H9 (cell line): ENCODE data around the gene WEE2. TPM values are rescaled to one million over a fixed set of nuclear protein-coding genes. Genes with fewer than 3 reads are reported as not detected.

Experiments used
- DNase-seq: peaks from one replicate; pipeline ENCODE4 v3.0.0-alpha.2; 2017
- H2AFZ ChIP-seq: one replicate; pipeline ENCODE4 v1.6.1; 2013; ENCODE audit warnings: mild to moderate bottlenecking, low read length, control low read depth, moderate library complexity
- H2AK5ac ChIP-seq: 2 replicates; pipeline ENCODE4 v1.6.1; 2013; ENCODE audit warnings: low read length, control low read depth, mixed read lengths; ENCODE audit not compliant: insufficient read length
- H2BK120ac ChIP-seq: one replicate; pipeline ENCODE4 v1.6.1; 2013; ENCODE audit warnings: low read depth, mild to moderate bottlenecking, low read length, control low read depth, inconsistent platforms; ENCODE audit not compliant: poor library complexity, severe bottlenecking
- H2BK12ac ChIP-seq: 2 replicates; pipeline ENCODE4 v1.6.1; 2013; ENCODE audit warnings: low read length, control low read depth, mixed read lengths, low read depth; ENCODE audit not compliant: insufficient read length
- H2BK15ac ChIP-seq: 2 replicates; pipeline ENCODE4 v1.6.1; 2013; ENCODE audit warnings: low read depth, low read length, control low read depth
- H2BK20ac ChIP-seq: one replicate; pipeline ENCODE4 v1.6.1; 2013; ENCODE audit warnings: low read depth, mild to moderate bottlenecking, low read length, control low read depth, inconsistent platforms; ENCODE audit not compliant: poor library complexity, severe bottlenecking
- H2BK5ac ChIP-seq: 2 replicates; pipeline ENCODE4 v1.6.1; 2013; ENCODE audit warnings: low read length, control low read depth, mixed read lengths; ENCODE audit not compliant: insufficient read length
- H3K14ac ChIP-seq: 2 replicates; pipeline ENCODE4 v1.6.1; 2013; ENCODE audit warnings: low read length, control low read depth; ENCODE audit not compliant: insufficient read depth
- H3K18ac ChIP-seq: 2 replicates; pipeline ENCODE4 v1.6.1; 2013; ENCODE audit warnings: low read depth, mild to moderate bottlenecking, mixed read lengths, low read length, control low read depth; ENCODE audit not compliant: insufficient read length
- H3K23ac ChIP-seq: 2 replicates; pipeline ENCODE4 v1.6.1; 2013; ENCODE audit warnings: low read length, control low read depth, mixed read lengths, low read depth; ENCODE audit not compliant: insufficient read length
- H3K23me2 ChIP-seq: 2 replicates; pipeline ENCODE4 v1.6.1; 2013; ENCODE audit warnings: low read depth, mild to moderate bottlenecking, mixed read lengths, low read length, control low read depth; ENCODE audit not compliant: insufficient read length, poor library complexity, severe bottlenecking
- H3K27ac ChIP-seq: 2 replicates; pipeline ENCODE4 v1.5.1; 2013; ENCODE audit warnings: low read length, control low read depth, mixed read lengths, low read depth; ENCODE audit not compliant: insufficient read length
- H3K27me3 ChIP-seq: 2 replicates; pipeline ENCODE4 v1.6.1; 2013; ENCODE audit warnings: low read length, control low read depth, inconsistent platforms; ENCODE audit not compliant: insufficient read depth
- H3K4ac ChIP-seq: 2 replicates; pipeline ENCODE4 v1.6.1; 2013; ENCODE audit warnings: low read depth, mild to moderate bottlenecking, control low read depth, inconsistent platforms, low read length, moderate library complexity
- H3K4me1 ChIP-seq: 2 replicates; pipeline ENCODE4 v1.6.1; 2013; ENCODE audit warnings: low read length, control low read depth, inconsistent platforms; ENCODE audit not compliant: insufficient read depth
- H3K4me2 ChIP-seq: 2 replicates; pipeline ENCODE4 v1.6.1; 2013; ENCODE audit warnings: low read length, control low read depth, mixed read lengths; ENCODE audit not compliant: insufficient read length, insufficient read depth
- H3K56ac ChIP-seq: 2 replicates; pipeline ENCODE4 v1.6.1; 2013; ENCODE audit warnings: low read depth, mild to moderate bottlenecking, mixed read lengths, low read length, control low read depth; ENCODE audit not compliant: insufficient read length
- H3K79me1 ChIP-seq: 2 replicates; pipeline ENCODE4 v1.6.1; 2013; ENCODE audit warnings: low read depth, mild to moderate bottlenecking, moderate library complexity, low read length, control low read depth, inconsistent platforms; ENCODE audit not compliant: insufficient read depth, poor library complexity, severe bottlenecking
- H3K79me2 ChIP-seq: 2 replicates; pipeline ENCODE4 v1.6.1; 2013; ENCODE audit warnings: low read length, control low read depth, inconsistent platforms; ENCODE audit not compliant: insufficient read depth
- H3K9ac ChIP-seq: 2 replicates; pipeline ENCODE4 v1.6.1; 2013; ENCODE audit warnings: low read length, control low read depth, mixed read lengths; ENCODE audit not compliant: insufficient read length; ENCODE audit errors: extremely low read depth
- H3K9me3 ChIP-seq: one replicate; pipeline ENCODE4 v1.6.1; 2013; ENCODE audit warnings: low read depth, low read length, inconsistent platforms; ENCODE audit not compliant: control insufficient read depth
- H3T11ph ChIP-seq: one replicate; pipeline ENCODE4 v1.6.1; 2013; ENCODE audit warnings: mild to moderate bottlenecking, low read length, control low read depth, inconsistent platforms
- H4K20me1 ChIP-seq: one replicate; pipeline ENCODE4 v1.6.1; 2013; ENCODE audit not compliant: control insufficient read depth, insufficient read length, insufficient read depth
- H4K5ac ChIP-seq: 2 replicates; pipeline ENCODE4 v1.6.1; 2013; ENCODE audit warnings: low read depth, mild to moderate bottlenecking, mixed read lengths, low read length, control low read depth; ENCODE audit not compliant: insufficient read length
- H4K8ac ChIP-seq: replicated peaks from 2 replicates; pipeline ENCODE4 v1.6.1; 2013; ENCODE audit warnings: low read length, control low read depth, mixed read lengths, low read depth; ENCODE audit not compliant: insufficient read length
- H4K91ac ChIP-seq: 2 replicates; pipeline ENCODE4 v1.6.1; 2013; ENCODE audit warnings: low read depth, mild to moderate bottlenecking, moderate library complexity, mixed read lengths, low read length, control low read depth; ENCODE audit not compliant: insufficient read length
- H3K27ac Mint-ChIP-seq, 3 experiments: 2 replicates in 2 of 3; 3 replicates in 1 of 3; pipeline ENCODE4 v1.8.0; 2020 to 2021; ENCODE audit warnings: mixed read lengths in 3 of 3, mild to moderate bottlenecking in 1 of 3, moderate library complexity in 1 of 3
- H3K27me3 Mint-ChIP-seq: 2 replicates; pipeline ENCODE4 v1.8.0; 2021; ENCODE audit warnings: low read depth, mild to moderate bottlenecking, moderate library complexity, mixed read lengths
- H3K36me3 Mint-ChIP-seq, 3 experiments: 2 replicates in 2 of 3; 3 replicates in 1 of 3; pipeline ENCODE4 v1.8.0; 2020 to 2021; ENCODE audit warnings: low read depth in 3 of 3, mixed read lengths in 3 of 3; ENCODE audit not compliant: insufficient read depth in 1 of 3
- H3K4me1 Mint-ChIP-seq, 2 experiments: 2 replicates each; pipeline ENCODE4 v1.8.0; 2020; ENCODE audit warnings: mixed read lengths in 2 of 2
- H3K4me3 Mint-ChIP-seq, 2 experiments: 2 replicates in 1 of 2; 3 replicates in 1 of 2; pipeline ENCODE4 v1.8.0; 2020 to 2021; ENCODE audit warnings: mild to moderate bottlenecking in 2 of 2, mixed read lengths in 2 of 2, moderate library complexity in 1 of 2
- H3K9me3 Mint-ChIP-seq, 2 experiments: 2 replicates in 1 of 2; 3 replicates in 1 of 2; pipeline ENCODE4 v1.8.0; 2020; ENCODE audit warnings: mild to moderate bottlenecking in 2 of 2, mixed read lengths in 2 of 2, moderate library complexity in 1 of 2
- CTCF ChIP-seq: fragments of 200-600 bp; sonication (generic); conservative IDR thresholded peaks from 3 replicates; pipeline ENCODE4 v1.8.0; 2021; ENCODE audit warnings: antibody characterized with exemption, mild to moderate bottlenecking
- WGBS: extraction: QIAGEN DNeasy Blood & Tissue Kit; methylation state at CpG from one replicate; pipeline ENCODE4 v1.1.7; 2013; ENCODE audit warnings: missing lambda C conversion rate, low lambda C conversion rate, mixed read lengths; ENCODE audit not compliant: insufficient read length; ENCODE audit errors: extremely low coverage; 5-methylcytosine and 5-hydroxymethylcytosine counted together
- total RNA-seq: library from RNA; stranded (reverse); gene quantifications from 2 replicates; pipeline ENCODE4 v1.2.1, GENCODE V29; 2021

WEE2 gene
- total RNA-seq, 1 experiment from 2014 or later = not detected

- TF ChIP-seq CTCF = no peak
- Mint-ChIP-seq H3K36me3 (no peaks in the 10 kb centered on the region), H3K27me3 (peaks cover 23% of the 10 kb centered on the region), H3K9me3 (no peaks in the 10 kb centered on the region), H3K4me3 (peak within 1 kb of the TSS; percentile 79 to 87), H3K4me1 (peaks cover 60% of the 10 kb centered on the region in 2 experiments), H3K27ac (peak within 1 kb of the TSS in 1 of 3 experiments; percentile 59; a peak in 1 of 7 replicates)
- Histone ChIP-seq H3K79me1 (no peaks in the 10 kb centered on the region), H3K79me2 (no peaks in the 10 kb centered on the region), H2AK5ac (no peak within 1 kb of the TSS), H3K56ac (no peak within 1 kb of the TSS), H3K18ac (no peak within 1 kb of the TSS), H3K4ac (no peak within 1 kb of the TSS), H4K91ac (no peak within 1 kb of the TSS), H4K20me1 (no peaks in the 10 kb centered on the region), H3K14ac (no peak within 1 kb of the TSS), H4K8ac (no peak within 1 kb of the TSS), H3K23me2 (peaks cover 5% of the 10 kb centered on the region), H3K9me3 (no peaks in the 10 kb centered on the region), H3K27ac (no peak within 1 kb of the TSS), H2BK15ac (no peak within 1 kb of the TSS), H3K4me2 (peak within 1 kb of the TSS; percentile 89), H3K9ac (no peak within 1 kb of the TSS), H3K27me3 (peaks cover 2% of the 10 kb centered on the region; the same call in 1 of the 2 replicates), H3K23ac (no peak within 1 kb of the TSS), H2BK20ac (no peak within 1 kb of the TSS), H2BK12ac (no peak within 1 kb of the TSS), H4K5ac (no peak within 1 kb of the TSS), H3T11ph (no peak within 1 kb of the TSS), H3K4me1 (peaks cover 4% of the 10 kb centered on the region), H2AFZ (peak within 1 kb of the TSS; percentile 74), H2BK120ac (no peak within 1 kb of the TSS), H2BK5ac (no peak within 1 kb of the TSS)
- no peak for DNase-seq
- WGBS = no CpG with 5 or more reads among the region's 62 CpGs
These were observed 6.0 kb upstream of the WEE2 start, which contains the start of gene DENND11 for GRCh38 chr7:141702047-141702567. DENND11 (minus strand) TSS chr7:141702166; CDS start chr7:141702153, 13 bp downstream.
